GM21619 (cell line): ENCODE data around the gene RCAN2.

ENCODE experiments used
- ATAC-seq: cut with Tn5 transposase; IDR thresholded peaks from one replicate; pipeline ENCODE4 v1.9.1; 2021; ENCODE audit not compliant: unreplicated experiment

Gene RCAN2

GRCh38 chr6:46174904-46175303 is 316.3 kb downstream of the RCAN2 start:
- no peak for ATAC-seq

GRCh38 chr6:46172176-46172575 is 319.1 kb downstream of the RCAN2 start:
- ATAC-seq: no peak
